HepG2 (cell line): ENCODE measurements around the gene GGT1. TPM values are rescaled to one million over a fixed set of nuclear protein-coding genes. Genes with fewer than 3 reads are reported as not detected.
A peak's percentile ranks its signal among the peaks of the same experiment; 100 is the strongest.

Experiments
- ATAC-seq: fragments of 200-7000 bp; cut with Tn5 transposase; 3 replicates; pipeline ENCODE4 v1.9.1; 2020; ENCODE audit warnings: mild to moderate bottlenecking, moderate library complexity
- BruUV-seq: library from RNA; stranded (reverse); fragments of 400-500 nt; replicated peaks from 2 replicates; lab custom pipeline; 2021; lab: Mats Ljungman, UMichigan
- CTCF ChIA-PET: fragments of 300-600 bp; formaldehyde crosslinking; extraction: SDS; loops from one replicate; lab custom pipeline; 2021; ENCODE audit warnings: low total read pairs, inconsistent platforms, low intra/inter-chr PET ratio; lab: Yijun Ruan, JAX
- POLR2A ChIA-PET: fragments of 350-600 bp; sonication (Branson Sonifier 250); formaldehyde crosslinking; loops from one replicate; lab custom pipeline; 2020; ENCODE audit warnings: antibody characterized with exemption, inconsistent platforms; lab: Yijun Ruan, JAX
- DNase-seq: peaks from one replicate; pipeline ENCODE4 v3.0.0-alpha.2; 2015; ENCODE audit warnings: low spot score
- FAIRE-seq: peaks from 3 replicates; lab custom pipeline; 2011; peaks lifted over from hg19 to GRCh38; lab: Jason Lieb, UNC
- H2AFZ ChIP-seq: one replicate; pipeline ENCODE4 v1.6.1; 2011; ENCODE audit warnings: low read length, inconsistent platforms
- H3K27ac ChIP-seq: fragments of 300-600 bp; 3 replicates; pipeline ENCODE4 v1.8.0; 2011; ENCODE audit warnings: mixed run types, mild to moderate bottlenecking, mixed read lengths, low read length, inconsistent platforms; ENCODE audit not compliant: insufficient read depth; ENCODE audit errors: extremely low read length
- H3K27me3 ChIP-seq, 2 experiments: fragments of 200-600 bp in 1 of 2; 2 replicates in 1 of 2; 3 replicates in 1 of 2; pipeline versions ENCODE4 v1.6.0 to v1.8.0; 2011; ENCODE audit warnings: low read length in 2 of 2, mild to moderate bottlenecking in 2 of 2, moderate library complexity in 2 of 2, inconsistent platforms in 1 of 2; ENCODE audit not compliant: insufficient read depth in 2 of 2, control insufficient read depth in 1 of 2
- H3K36me3 ChIP-seq, 2 experiments: fragments of 200-600 bp in 1 of 2; replicated peaks in 1 of 2; 2 replicates in 1 of 2; 3 replicates in 1 of 2; pipeline versions ENCODE4 v1.5.1 to v1.8.0; 2011; ENCODE audit warnings: low read length in 2 of 2, inconsistent platforms in 1 of 2; ENCODE audit not compliant: insufficient read depth in 2 of 2, control insufficient read depth in 1 of 2
- H3K4me1 ChIP-seq: 2 replicates; pipeline ENCODE4 v1.5.1; 2012; ENCODE audit warnings: low read length, inconsistent platforms; ENCODE audit not compliant: insufficient read depth
- H3K4me2 ChIP-seq: 2 replicates; pipeline ENCODE4 v1.6.0; 2011; ENCODE audit warnings: low read depth, low read length, inconsistent platforms
- H3K4me3 ChIP-seq, 3 experiments: fragments of 200-600 bp in 1 of 3; sonication (generic), shearing (Covaris generic) in 1 of 3; replicated peaks in 1 of 3; 2 replicates each; pipeline ENCODE4 v1.5.1; 2011 to 2016; ENCODE audit warnings: low read length in 3 of 3, inconsistent platforms in 2 of 3, low read depth in 2 of 3, mild to moderate bottlenecking in 2 of 3, control low read depth in 1 of 3, mixed read lengths in 1 of 3; ENCODE audit not compliant: insufficient read depth in 1 of 3
- H3K79me2 ChIP-seq: one replicate; pipeline ENCODE4 v1.6.1; 2011; ENCODE audit warnings: low read length, inconsistent platforms; ENCODE audit not compliant: insufficient read depth
- H3K9ac ChIP-seq: 2 replicates; pipeline ENCODE4 v1.6.0; 2011; ENCODE audit warnings: mild to moderate bottlenecking, low read depth, low read length, inconsistent platforms; ENCODE audit not compliant: insufficient read depth
- H3K9me3 ChIP-seq: 2 replicates; pipeline ENCODE4 v1.5.1; 2012; ENCODE audit warnings: mild to moderate bottlenecking, low read length
- H4K20me1 ChIP-seq: 2 replicates; pipeline ENCODE4 v1.6.0; 2011; ENCODE audit warnings: inconsistent platforms, mild to moderate bottlenecking, low read length, moderate library complexity; ENCODE audit not compliant: insufficient read depth
- AGO2 ChIP-seq: fragments of 200-400 bp; formaldehyde crosslinking; optimal IDR thresholded peaks from 2 replicates; pipeline ENCODE3; 2017; ENCODE audit warnings: mild to moderate bottlenecking, low read depth, low read length, moderate library complexity
- CENPT ChIP-seq: sonication (generic); formaldehyde crosslinking; IDR thresholded peaks from 2 replicates; pipeline ENCODE4 v1.8.0; 2022; ENCODE audit warnings: low read depth, mild to moderate bottlenecking, moderate library complexity, missing genetic modification reagents
- HDAC2 ChIP-seq: sonication (generic); formaldehyde crosslinking; IDR thresholded peaks from 2 replicates; pipeline ENCODE4 v1.4.0; 2020; ENCODE audit warnings: missing genetic modification reagents
- JARID2 ChIP-seq: sonication (generic); formaldehyde crosslinking; IDR thresholded peaks from 2 replicates; pipeline ENCODE4 v1.8.1; 2023; ENCODE audit warnings: missing genetic modification reagents, inconsistent platforms; ENCODE audit not compliant: insufficient replicate concordance
- KLF13 ChIP-seq: sonication (generic); formaldehyde crosslinking; IDR thresholded peaks from 2 replicates; pipeline ENCODE4 v1.4.0; 2020; ENCODE audit warnings: mild to moderate bottlenecking, missing genetic modification reagents
- PCBP1 ChIP-seq: fragments of 200-400 bp; formaldehyde crosslinking; IDR thresholded peaks from 2 replicates; pipeline ENCODE4 v1.6.1; 2017; ENCODE audit warnings: mild to moderate bottlenecking, low read depth, low read length, borderline replicate concordance
- TARDBP ChIP-seq: sonication (generic); formaldehyde crosslinking; IDR thresholded peaks from 2 replicates; pipeline ENCODE4 v1.8.0; 2022; ENCODE audit warnings: mild to moderate bottlenecking, missing genetic modification reagents
- TBX3 ChIP-seq: fragments of 450-650 bp; IDR thresholded peaks from 2 replicates; pipeline ENCODE4 v1.6.1; 2017; ENCODE audit warnings: antibody characterized with exemption, mild to moderate bottlenecking, inconsistent platforms, borderline replicate concordance
- U2AF2 ChIP-seq: fragments of 200-400 bp; formaldehyde crosslinking; IDR thresholded peaks from 2 replicates; pipeline ENCODE4 v1.6.1; 2017; ENCODE audit warnings: low read depth, mild to moderate bottlenecking, low read length
- WIZ ChIP-seq: sonication (generic); formaldehyde crosslinking; IDR thresholded peaks from 2 replicates; pipeline ENCODE4 v1.5.1; 2020; ENCODE audit warnings: mild to moderate bottlenecking, missing genetic modification reagents
- ZNF572 ChIP-seq: sonication (generic); formaldehyde crosslinking; IDR thresholded peaks from 2 replicates; pipeline ENCODE4 v1.5.1; 2020; ENCODE audit warnings: mild to moderate bottlenecking, missing genetic modification reagents
- ZNF713 ChIP-seq: sonication (generic); formaldehyde crosslinking; IDR thresholded peaks from 2 replicates; pipeline ENCODE4 v1.4.0; 2020; ENCODE audit warnings: mild to moderate bottlenecking, missing genetic modification reagents
- WGBS: methylation state at CpG from one replicate; pipeline ENCODE4 v1.1.6; 2017; ENCODE audit warnings: low lambda C conversion rate; 5-methylcytosine and 5-hydroxymethylcytosine counted together
- in situ Hi-C: cut with HindIII; loops from 2 replicates; pipeline ENCODE4 v1.10.0; 2017; ENCODE audit warnings: low pct_unique_long_range_greater_than_20kb; ENCODE audit not compliant: extremely low pct_ligation_motif_present
- intact Hi-C: fragments of 100-400 bp; cut with micrococcal nuclease; formaldehyde crosslinking; loops from one replicate; pipeline ENCODE4 v1.10.0; 2022; ENCODE audit not compliant: unreplicated experiment
- polyA plus RNA-seq, 8 experiments: library from polyadenylated mRNA; depleted of rRNA in 3 of 8; stranded (reverse) in 7 of 8; unstranded in 1 of 8; fragments of >200 nt; fragmentation: Illumina TruSeq in 4 of 8; extraction: Trizol in 4 of 8; gene quantifications; 2 replicates each; pipeline versions ENCODE4 v1.2.1 to v1.2.3, GENCODE V29; 2011 to 2016; ENCODE audit warnings: low read depth in 4 of 8, missing spikeins in 1 of 8, mixed read lengths in 1 of 8; ENCODE audit not compliant: insufficient read depth in 1 of 8
- total RNA-seq, 5 experiments: library from RNA; depleted of rRNA; stranded (reverse); fragments of >200 nt; fragmentation: Illumina TruSeq; extraction: Trizol; gene quantifications; 2 replicates each; pipeline ENCODE4 v1.2.3, GENCODE V29; 2016; ENCODE audit warnings: low read depth in 1 of 5
- TF ChIP-seq, protein P1 (sequence below): sonication (generic); formaldehyde crosslinking; conservative IDR thresholded peaks from 2 replicates; pipeline ENCODE4 v1.4.0; 2020; ENCODE audit warnings: mild to moderate bottlenecking, missing genetic modification reagents, moderate library complexity
- TF ChIP-seq, protein P2 (sequence below): sonication (generic); formaldehyde crosslinking; conservative IDR thresholded peaks from 2 replicates; pipeline ENCODE4 v1.4.0; 2020; ENCODE audit warnings: missing genetic modification reagents
- TF ChIP-seq, protein P3 (sequence below): sonication (generic); formaldehyde crosslinking; IDR thresholded peaks from 2 replicates; pipeline ENCODE4 v1.9.0; 2021; ENCODE audit warnings: missing genetic modification reagents, borderline replicate concordance

Gene GGT1
- total and polyA plus RNA-seq, 2 of the 13 experiments (the other 11 are each of a cell fraction or from before 2014, with no cell fraction given), result 29.9 to 103 TPM

GRCh38 chr22:24585927-24586546 is 17.0 kb upstream of the GGT1 start (continued):
- TF ChIP-seq, protein P1, sequence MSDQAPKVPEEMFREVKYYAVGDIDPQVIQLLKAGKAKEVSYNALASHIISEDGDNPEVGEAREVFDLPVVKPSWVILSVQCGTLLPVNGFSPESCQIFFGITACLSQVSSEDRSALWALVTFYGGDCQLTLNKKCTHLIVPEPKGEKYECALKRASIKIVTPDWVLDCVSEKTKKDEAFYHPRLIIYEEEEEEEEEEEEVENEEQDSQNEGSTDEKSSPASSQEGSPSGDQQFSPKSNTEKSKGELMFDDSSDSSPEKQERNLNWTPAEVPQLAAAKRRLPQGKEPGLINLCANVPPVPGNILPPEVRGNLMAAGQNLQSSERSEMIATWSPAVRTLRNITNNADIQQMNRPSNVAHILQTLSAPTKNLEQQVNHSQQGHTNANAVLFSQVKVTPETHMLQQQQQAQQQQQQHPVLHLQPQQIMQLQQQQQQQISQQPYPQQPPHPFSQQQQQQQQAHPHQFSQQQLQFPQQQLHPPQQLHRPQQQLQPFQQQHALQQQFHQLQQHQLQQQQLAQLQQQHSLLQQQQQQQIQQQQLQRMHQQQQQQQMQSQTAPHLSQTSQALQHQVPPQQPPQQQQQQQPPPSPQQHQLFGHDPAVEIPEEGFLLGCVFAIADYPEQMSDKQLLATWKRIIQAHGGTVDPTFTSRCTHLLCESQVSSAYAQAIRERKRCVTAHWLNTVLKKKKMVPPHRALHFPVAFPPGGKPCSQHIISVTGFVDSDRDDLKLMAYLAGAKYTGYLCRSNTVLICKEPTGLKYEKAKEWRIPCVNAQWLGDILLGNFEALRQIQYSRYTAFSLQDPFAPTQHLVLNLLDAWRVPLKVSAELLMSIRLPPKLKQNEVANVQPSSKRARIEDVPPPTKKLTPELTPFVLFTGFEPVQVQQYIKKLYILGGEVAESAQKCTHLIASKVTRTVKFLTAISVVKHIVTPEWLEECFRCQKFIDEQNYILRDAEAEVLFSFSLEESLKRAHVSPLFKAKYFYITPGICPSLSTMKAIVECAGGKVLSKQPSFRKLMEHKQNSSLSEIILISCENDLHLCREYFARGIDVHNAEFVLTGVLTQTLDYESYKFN (CRISPR knock-in tag), result no peak
- peak; percentile 80 for TF ChIP-seq AGO2

DNA sequence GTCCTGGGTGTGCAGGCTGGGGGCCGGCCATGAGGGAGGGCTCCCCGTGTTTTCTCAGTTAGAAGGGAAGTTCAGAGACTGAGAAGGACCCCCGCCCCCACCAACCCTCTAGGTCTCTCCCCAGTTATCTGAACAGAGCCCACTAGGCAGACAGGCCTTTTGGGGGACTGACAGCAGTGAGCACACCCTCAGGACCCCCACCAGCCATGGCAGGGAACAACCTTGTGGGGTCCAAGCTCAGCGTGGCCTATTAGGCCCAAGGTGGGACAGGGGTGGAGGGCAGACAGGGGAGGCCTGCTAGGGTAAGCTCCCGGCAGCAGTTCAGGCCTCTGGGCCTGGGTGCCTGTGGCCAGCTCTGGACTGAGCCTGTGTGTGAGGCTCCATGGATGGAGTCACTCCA is 15.7 kb upstream of the GGT1 start:
- Histone ChIP-seq H3K4me3 (no peak overlapping the region), H3K4me2 (no peak overlapping the region), H4K20me1 (no peaks in the 10 kb centered on the region), H3K79me2 (peaks cover 8% of the 10 kb centered on the region), H3K4me1 (peaks cover 86% of the 10 kb centered on the region), H2AFZ (no peak overlapping the region), H3K27me3 (no peaks in the 10 kb centered on the region; a peak in 1 of 5 replicates), H3K27ac (no peak overlapping the region), H3K9ac (no peak overlapping the region), H3K36me3 (peaks cover 8 to 19% of the 10 kb centered on the region in 2 experiments; a peak in 4 of 5 replicates), H3K9me3 (no peaks in the 10 kb centered on the region)
- 97% methylated on average over 4 of the region's 5 CpGs for WGBS
- BruUV-seq, result no TSS peak
- in situ Hi-C loops (no loop called here), intact Hi-C loops (no loop called here)
- FAIRE-seq (no peak), ATAC-seq (no peak), DNase-seq (no peak)
- ChIA-PET CTCF (no interaction called here), POLR2A (interaction anchor here (2.7 to 2.8 kb wide), 2 partner anchors 8 to 37 kb away, joined by 10 to 17 read pairs; no protein-coding TSS in a partner anchor)
- no peak for TF ChIP-seq ZNF572 (CRISPR knock-in tag)
- TF ChIP-seq KLF13 (CRISPR knock-in tag), result no peak
- TF ChIP-seq HDAC2 (CRISPR knock-in tag), result no peak
- TF ChIP-seq ZNF713 (CRISPR knock-in tag), result no peak
- TF ChIP-seq CENPT (CRISPR knock-in tag), result no peak
- TF ChIP-seq PCBP1, result no peak
- no peak for TF ChIP-seq TARDBP (CRISPR knock-in tag)
- no peak for TF ChIP-seq TBX3
- TF ChIP-seq, protein P2, sequence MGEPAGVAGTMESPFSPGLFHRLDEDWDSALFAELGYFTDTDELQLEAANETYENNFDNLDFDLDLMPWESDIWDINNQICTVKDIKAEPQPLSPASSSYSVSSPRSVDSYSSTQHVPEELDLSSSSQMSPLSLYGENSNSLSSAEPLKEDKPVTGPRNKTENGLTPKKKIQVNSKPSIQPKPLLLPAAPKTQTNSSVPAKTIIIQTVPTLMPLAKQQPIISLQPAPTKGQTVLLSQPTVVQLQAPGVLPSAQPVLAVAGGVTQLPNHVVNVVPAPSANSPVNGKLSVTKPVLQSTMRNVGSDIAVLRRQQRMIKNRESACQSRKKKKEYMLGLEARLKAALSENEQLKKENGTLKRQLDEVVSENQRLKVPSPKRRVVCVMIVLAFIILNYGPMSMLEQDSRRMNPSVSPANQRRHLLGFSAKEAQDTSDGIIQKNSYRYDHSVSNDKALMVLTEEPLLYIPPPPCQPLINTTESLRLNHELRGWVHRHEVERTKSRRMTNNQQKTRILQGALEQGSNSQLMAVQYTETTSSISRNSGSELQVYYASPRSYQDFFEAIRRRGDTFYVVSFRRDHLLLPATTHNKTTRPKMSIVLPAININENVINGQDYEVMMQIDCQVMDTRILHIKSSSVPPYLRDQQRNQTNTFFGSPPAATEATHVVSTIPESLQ, result no peak
- TF ChIP-seq JARID2, result no peak
- TF ChIP-seq U2AF2, result no peak
- TF ChIP-seq, protein P3, sequence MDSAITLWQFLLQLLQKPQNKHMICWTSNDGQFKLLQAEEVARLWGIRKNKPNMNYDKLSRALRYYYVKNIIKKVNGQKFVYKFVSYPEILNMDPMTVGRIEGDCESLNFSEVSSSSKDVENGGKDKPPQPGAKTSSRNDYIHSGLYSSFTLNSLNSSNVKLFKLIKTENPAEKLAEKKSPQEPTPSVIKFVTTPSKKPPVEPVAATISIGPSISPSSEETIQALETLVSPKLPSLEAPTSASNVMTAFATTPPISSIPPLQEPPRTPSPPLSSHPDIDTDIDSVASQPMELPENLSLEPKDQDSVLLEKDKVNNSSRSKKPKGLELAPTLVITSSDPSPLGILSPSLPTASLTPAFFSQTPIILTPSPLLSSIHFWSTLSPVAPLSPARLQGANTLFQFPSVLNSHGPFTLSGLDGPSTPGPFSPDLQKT (CRISPR knock-in tag), result no peak
- no peak for TF ChIP-seq WIZ (CRISPR knock-in tag)
